Activated CD8-positive, alpha-beta memory T cell treated with anti-CD3 and anti-CD28 coated beads for 24 hours (primary cell): ENCODE results near the gene RREB1.
A peak's percentile ranks its signal among the peaks of the same experiment; 100 is the strongest.

Experiments
- DNase-seq: peaks from one replicate; pipeline ENCODE4 v3.0.0-alpha.2; 2020

Gene RREB1

GRCh38 chr6:7100753-7101081, 7.0 kb upstream of the RREB1 start:
- DNase-seq = no peak

- DNase-seq = no peak
Observed at GRCh38 chr6:7101290-7101689, 6.5 kb upstream of the RREB1 start.

- no peak for DNase-seq
Observed at GRCh38 chr6:7104752-7105151, 3.0 kb upstream of the RREB1 start.

- no peak for DNase-seq
Observed at GRCh38 chr6:7106215-7106751, 1.5 kb upstream of the RREB1 start.

- peak; percentile 89 for DNase-seq
Observed at GRCh38 chr6:7106752-7107577, 796 bp upstream of the RREB1 start.

- DNase-seq = peak; percentile 82
Observed at GRCh38 chr6:7108196-7108963, 619 bp downstream of the RREB1 start.

- DNase-seq = peak; percentile 70
Observed at GRCh38 chr6:7108964-7109836, 1.4 kb downstream of the RREB1 start.

GRCh38 chr6:7110092-7110792, 2.5 kb downstream of the RREB1 start:
- DNase-seq = no peak

GRCh38 chr6:7111095-7111690, 3.4 kb downstream of the RREB1 start:
- DNase-seq = peak; percentile 35

GRCh38 chr6:7112171-7112570, 4.4 kb downstream of the RREB1 start:
- no peak for DNase-seq

- peak; percentile 66 for DNase-seq
Observed at GRCh38 chr6:7112741-7113313, 5.1 kb downstream of the RREB1 start.

- peak; percentile 42 for DNase-seq
Observed at GRCh38 chr6:7114744-7115458, 7.1 kb downstream of the RREB1 start.

- peak; percentile 55 for DNase-seq
Observed at GRCh38 chr6:7115543-7116231, 7.9 kb downstream of the RREB1 start.

- DNase-seq = no peak
Observed at GRCh38 chr6:7119272-7119801, 11.6 kb downstream of the RREB1 start.

- DNase-seq = peak; percentile 32
Observed at GRCh38 chr6:7121700-7122241, 14.0 kb downstream of the RREB1 start.

GRCh38 chr6:7122684-7123083, 14.9 kb downstream of the RREB1 start:
- DNase-seq = no peak

GRCh38 chr6:7124114-7124513, 16.4 kb downstream of the RREB1 start:
- DNase-seq = no peak

- DNase-seq = no peak
Observed at GRCh38 chr6:7124636-7125035, 16.9 kb downstream of the RREB1 start.

GRCh38 chr6:7125290-7125689, 17.5 kb downstream of the RREB1 start:
- DNase-seq = no peak

- no peak for DNase-seq
Observed at GRCh38 chr6:7126754-7127153, 19.0 kb downstream of the RREB1 start.
